Measurements from ENCODE around the gene LAMB1. TPM values are rescaled to one million over a fixed set of nuclear protein-coding genes. Genes with fewer than 3 reads are reported as not detected.

LAMB1 gene
- total RNA-seq, 4 donors from 2014 or later = 406 to 668 (median 535) TPM

GRCh38 chr7:107884066-107884818 lies 118.7 kb downstream of the LAMB1 start:
- no peak for DNase-seq (ENCODE audit: low spot score)
- ATAC-seq (ENCODE audit: low FRiP score) = no peak
- TF ChIP-seq CTCF (IDR thresholded peaks at IDR 0.05) = no peak

GRCh38 chr7:107882766-107883165 lies 120.2 kb downstream of the LAMB1 start:
- DNase-seq (ENCODE audit: low spot score) (no peak), ATAC-seq (ENCODE audit: low FRiP score) (no peak)
- TF ChIP-seq CTCF (IDR thresholded peaks at IDR 0.05) = no peak

GRCh38 chr7:107879400-107880035 lies 123.4 kb downstream of the LAMB1 start:
- no peak for DNase-seq (ENCODE audit: low spot score)
- peak; percentile 75 for ATAC-seq (ENCODE audit: low FRiP score)
- TF ChIP-seq CTCF (IDR thresholded peaks at IDR 0.05) = peak in 2 of 3 donors; percentile 16 to 25

GRCh38 chr7:107878636-107879035 lies 124.3 kb downstream of the LAMB1 start:
- DNase-seq (ENCODE audit: low spot score) (no peak), ATAC-seq (ENCODE audit: low FRiP score) (no peak)
- no peak for TF ChIP-seq CTCF (IDR thresholded peaks at IDR 0.05)

GRCh38 chr7:107877731-107878382 lies 125.1 kb downstream of the LAMB1 start:
- ATAC-seq (ENCODE audit: low FRiP score) = no peak
- TF ChIP-seq CTCF (IDR thresholded peaks at IDR 0.05) = no peak

GRCh38 chr7:107876916-107877315 lies 126.0 kb downstream of the LAMB1 start:
- no peak for TF ChIP-seq CTCF (IDR thresholded peaks at IDR 0.05)
- ATAC-seq (ENCODE audit: low FRiP score) = no peak
- no peak for DNase-seq (ENCODE audit: low spot score)

More at GRCh38 chr7:107877731-107878382, 125.1 kb downstream of the LAMB1 start:
- no peak for DNase-seq (ENCODE audit: low spot score)
